HG03432 (cell line): ENCODE data around the gene VASH1.

Experiments
- ATAC-seq: cut with Tn5 transposase; IDR thresholded peaks from one replicate; pipeline ENCODE4 v1.9.1; 2021; ENCODE audit warnings: mild to moderate bottlenecking, moderate library complexity; ENCODE audit not compliant: unreplicated experiment

The VASH1 gene

GRCh38 chr14:76782115-76782884, 21.0 kb downstream of the VASH1 start:
- ATAC-seq = no peak

DNA sequence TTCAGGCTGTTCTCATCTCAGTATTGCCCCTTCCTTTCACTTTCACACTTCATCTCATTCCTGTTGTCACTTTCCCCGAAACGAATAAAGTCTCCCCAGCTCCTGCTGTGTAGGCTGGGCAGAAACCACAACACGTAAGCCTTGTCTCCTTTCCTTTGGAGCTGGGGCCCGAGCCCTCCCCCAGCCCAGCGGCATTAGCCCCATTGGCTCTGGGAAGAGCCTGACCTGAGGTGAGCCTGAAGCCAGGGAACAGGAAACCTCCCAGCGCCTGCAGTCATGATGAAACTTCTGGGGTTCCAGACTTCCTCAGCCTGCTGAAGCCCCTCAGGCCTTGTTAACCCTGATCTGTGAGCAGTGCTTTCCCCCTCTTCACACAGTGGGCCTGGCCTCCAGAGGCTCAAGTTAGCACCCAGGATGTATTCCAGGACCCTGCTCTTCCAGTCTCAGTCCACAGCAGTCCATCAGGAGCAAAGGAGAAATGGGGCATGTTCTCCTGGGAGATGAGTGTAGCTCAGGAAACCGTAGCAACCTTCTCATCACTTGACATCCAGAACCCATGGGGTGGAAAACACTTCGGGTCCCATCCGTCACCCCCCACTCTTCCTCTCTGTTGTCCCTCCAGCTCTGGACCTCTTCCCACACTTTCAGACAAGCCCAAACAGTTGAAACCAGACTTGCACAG, 21.8 kb downstream of the VASH1 start:
- ATAC-seq = peak; percentile 36

GRCh38 chr14:76784266-76784874, 23.1 kb downstream of the VASH1 start:
- ATAC-seq = no peak

GRCh38 chr14:76784881-76785280, 23.6 kb downstream of the VASH1 start:
- ATAC-seq = peak; percentile 78

DNA sequence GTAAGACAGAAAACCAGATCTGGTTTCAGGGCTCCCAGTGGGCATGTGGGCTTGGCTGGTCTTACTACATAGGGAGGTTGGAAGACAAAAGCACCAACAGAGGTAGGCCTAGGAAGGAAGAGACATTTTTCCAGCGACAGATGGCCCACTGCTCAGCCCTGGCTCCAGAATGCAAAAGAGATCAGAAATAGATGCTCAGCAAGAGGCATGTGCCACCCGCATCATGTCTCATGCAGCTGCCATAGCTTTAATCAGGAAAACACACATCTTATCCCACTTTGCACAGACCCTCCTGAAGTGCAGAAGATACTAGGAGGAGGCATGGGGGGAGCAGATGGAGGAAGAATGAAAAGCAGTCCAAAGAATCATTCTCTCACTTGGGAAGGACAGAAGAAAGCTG, 25.3 kb downstream of the VASH1 start:
- ATAC-seq = no peak

DNA sequence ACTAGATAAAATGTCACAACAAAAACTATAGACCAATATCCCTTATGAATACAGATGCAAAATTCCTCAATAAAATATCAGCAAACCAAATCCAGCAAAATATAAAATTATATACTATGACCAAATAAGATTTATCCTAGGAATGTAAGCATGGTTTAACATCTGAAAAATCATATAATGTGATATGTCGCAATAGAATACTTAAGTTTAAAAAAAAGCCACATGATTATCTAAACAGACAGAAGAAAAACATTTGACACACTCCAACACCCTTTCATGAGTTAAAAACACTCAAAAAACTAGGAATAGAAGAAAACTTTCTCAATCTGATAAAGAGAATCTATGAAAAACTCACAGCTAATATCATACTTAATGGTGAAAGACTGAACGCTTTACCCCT, 31.2 kb downstream of the VASH1 start:
- no peak for ATAC-seq

- no peak for ATAC-seq
Observed at GRCh38 chr14:76793324-76793723, 32.1 kb downstream of the VASH1 start.

DNA sequence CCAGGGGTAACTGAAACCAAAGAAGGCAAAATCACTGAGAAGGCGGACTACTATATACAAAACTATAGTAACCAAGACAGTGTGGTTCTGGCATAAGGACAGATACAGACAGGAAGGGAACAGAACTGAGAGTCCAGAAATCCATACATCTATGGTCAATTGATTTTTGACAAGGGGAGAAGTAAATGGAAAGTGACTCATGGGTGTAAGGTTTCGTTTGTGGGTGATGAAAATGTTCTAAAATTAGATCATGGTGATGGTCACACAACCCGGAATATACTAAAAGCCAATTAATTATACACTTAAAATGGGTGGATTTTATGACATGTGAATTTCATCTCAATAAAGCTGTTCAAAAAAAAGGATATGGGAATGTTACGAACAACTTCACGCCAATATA, 32.7 kb downstream of the VASH1 start:
- no peak for ATAC-seq

DNA sequence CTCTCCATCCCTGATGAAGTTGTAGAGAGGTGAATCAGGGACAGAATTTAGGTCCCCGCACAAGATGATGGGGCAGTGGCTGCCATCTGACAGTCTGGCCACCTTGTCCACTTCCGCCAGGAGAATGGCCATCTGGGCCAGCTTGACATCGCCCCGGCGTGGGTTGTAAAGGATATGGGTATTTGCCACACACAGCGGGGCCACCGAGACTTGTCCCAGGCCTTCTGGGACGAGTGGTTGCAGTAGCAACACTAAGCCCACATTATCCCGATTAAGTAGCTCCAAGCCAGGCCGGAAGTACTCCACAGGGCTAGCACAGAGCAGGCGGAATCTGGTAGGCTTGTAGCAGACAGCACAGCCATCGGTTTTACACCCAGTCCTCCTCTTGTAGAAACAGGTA, 45.2 kb downstream of the VASH1 start:
- no peak for ATAC-seq

DNA sequence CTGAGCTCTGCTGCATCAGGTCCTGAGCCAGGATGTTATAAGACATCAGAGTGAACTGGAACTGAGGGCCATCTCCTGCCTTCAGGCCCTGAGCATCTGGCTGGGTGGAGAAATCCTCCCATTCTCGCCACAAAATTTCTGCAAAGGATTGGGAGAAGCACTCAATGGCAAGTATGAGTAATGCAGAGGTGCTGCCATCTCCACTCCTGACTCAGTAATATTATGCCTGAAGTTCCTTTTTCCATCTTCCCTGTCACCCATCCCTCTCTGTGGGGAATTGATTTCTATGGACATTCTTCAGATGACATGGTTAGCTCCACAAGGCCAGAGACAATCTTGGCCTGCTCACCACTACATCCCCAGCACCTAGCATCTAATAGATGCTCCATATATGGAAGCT, 46.7 kb downstream of the VASH1 start:
- ATAC-seq = no peak

- no peak for ATAC-seq
Observed at GRCh38 chr14:76808990-76809389, 47.7 kb downstream of the VASH1 start.

DNA sequence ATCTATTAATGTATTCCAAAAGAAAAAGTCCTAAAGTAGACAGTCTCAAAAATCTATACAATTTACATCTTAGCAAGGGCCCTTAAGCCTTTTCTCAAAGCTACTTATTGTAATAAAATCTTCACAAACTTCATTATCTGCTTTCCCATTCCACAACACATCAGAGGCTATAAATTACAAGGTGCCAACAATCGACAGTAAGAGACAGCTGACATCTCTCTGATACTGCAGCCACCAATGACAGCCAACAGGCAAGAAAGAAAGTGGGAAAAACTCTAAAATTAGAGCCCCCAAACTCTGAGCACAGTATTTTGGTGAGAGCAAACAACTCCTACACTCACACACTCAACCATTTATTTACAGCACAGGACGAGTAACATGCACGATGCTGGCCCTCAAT, 49.3 kb downstream of the VASH1 start:
- ATAC-seq = no peak

GRCh38 chr14:76810953-76811400, 49.7 kb downstream of the VASH1 start:
- no peak for ATAC-seq

DNA sequence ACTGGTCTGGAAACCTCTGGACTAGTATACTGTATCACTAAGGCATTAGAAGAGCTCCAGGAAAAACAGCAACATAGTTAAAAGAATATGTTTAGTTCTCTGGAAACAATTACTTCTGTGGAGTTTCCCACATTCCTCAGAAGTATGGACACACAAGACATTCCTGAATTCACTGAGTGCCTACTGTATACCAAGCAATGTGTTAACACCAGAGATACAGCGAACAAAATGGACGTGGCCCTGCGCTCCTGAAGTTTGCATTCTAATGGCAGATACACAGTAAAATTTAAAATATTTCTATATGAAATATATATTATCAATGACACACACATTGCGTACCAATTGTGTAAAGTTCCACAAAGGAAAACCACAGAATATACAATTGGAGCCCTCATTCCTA, 50.3 kb downstream of the VASH1 start:
- no peak for ATAC-seq

DNA sequence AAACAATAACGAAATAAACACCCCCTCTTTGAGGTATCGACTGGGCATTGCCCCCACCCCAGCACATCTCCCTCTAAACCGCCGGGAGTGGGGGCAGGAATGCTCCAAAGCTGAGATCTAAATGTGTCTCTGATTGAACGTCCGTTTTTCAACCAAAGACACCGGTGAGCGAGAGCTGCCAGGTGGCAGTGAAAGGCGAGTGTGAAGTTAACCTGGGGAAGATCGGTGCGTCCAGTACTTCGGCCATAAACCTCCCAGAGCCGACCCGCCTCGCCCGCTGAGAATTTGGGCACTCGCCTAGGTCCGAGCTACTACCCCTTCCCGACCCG, 50.8 kb downstream of the VASH1 start:
- peak; percentile 25 for ATAC-seq

GRCh38 chr14:76812422-76813383, 51.4 kb downstream of the VASH1 start, which contains the start of gene ANGEL1:
TSS of gene ANGEL1 (minus strand) at chr14:76812882. CDS start at chr14:76812827, 55 bp downstream.
- peak; percentile 92 for ATAC-seq

DNA sequence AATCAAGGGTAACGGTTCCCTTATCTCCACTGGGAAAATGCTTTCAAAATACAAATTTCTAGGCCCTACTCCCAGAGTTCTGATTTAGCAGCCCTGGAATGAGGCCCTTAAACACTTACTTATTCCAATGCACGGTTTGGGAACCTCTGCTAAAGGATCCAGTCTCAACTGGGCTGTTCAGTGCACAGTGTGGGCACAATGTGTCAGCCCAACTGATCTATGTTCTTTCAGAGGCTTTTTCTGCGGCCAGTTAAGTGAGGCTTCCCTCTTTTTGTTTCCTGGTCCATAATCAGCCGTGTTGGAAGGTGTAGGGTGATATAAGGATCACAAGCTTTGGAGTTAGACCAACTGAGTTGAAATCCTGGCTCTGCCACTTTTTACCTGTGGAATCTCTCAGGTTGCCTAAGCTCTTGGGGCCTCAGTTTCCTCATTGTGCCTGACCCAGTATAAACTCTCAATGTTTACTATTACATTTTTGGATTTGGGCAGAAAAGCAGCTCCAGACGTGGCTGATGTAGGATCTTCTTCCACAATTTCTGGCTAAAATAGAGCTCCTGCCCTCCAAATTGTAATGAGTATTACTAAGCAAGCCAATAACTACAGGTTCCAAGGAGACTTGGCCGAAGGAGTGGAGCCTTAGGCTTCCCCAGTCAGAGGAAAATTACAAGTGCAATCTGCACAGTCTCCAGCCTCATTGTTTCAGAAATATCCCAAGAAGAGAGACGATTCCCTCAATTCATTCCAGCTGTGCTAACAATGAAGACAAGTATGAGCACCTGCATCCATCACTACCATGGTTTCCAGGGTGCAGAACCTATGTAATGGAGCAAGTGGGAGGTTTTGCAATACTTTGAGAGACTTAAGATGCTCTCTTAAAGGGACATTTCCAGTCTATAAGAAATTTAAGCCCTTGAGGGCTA, 53.7 kb downstream of the VASH1 start:
- ATAC-seq = no peak

DNA sequence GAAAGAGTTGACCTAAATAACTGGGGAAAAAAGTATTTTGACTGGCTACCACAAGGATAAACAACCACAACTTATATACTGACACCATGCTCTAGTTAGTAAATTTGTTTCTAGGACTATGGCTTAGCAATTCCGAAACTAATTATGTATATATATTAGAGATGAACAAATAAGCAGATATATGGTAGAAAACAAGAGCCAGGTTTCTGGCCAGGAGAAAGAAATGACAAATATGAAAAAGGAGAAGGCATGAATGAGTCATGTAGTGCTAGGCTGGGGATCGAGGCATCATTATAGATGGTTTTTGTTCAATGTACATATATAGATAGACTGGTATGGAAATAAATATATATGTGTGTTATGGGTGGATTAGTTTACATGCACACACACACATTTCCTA, 59.4 kb downstream of the VASH1 start:
- ATAC-seq = no peak

DNA sequence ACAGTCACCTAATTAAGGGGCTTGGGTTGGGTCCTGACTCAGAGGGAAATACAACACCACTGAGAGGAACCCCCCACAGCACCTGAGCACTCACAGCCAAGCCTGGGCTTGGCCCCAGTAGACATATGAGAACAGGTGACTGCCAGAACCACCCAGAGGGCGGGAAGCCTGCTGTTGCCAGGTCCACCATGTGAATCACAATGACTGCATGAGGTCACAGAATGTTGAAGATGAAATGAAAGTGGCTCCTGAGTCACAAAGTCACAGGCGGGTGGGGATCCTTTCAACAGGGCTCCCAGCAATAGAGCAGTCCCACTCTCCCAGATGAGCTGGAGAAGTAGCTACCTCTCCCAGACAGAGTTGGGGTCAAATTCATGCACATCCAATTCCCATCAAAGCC, 64.9 kb downstream of the VASH1 start, which contains the start of gene LRRC74A:
Gene LRRC74A, plus strand, starts transcription at position 287 of the 400 bp plus-strand sequence. CDS start 290 bp downstream, outside the sequence.
- no peak for ATAC-seq
